SKM-1 treated with dmso at 0.1 percent for 144 hours (cell line): ENCODE data around the gene GRAMD1B.

Source experiments
- DNase-seq: peaks from one replicate; lab custom pipeline; 2025; ENCODE audit not compliant: unreplicated experiment; lab: John Stamatoyannopoulos, UW

GRAMD1B gene

GRCh38 chr11:123527526-123527925, 97.5 kb downstream of the GRAMD1B start:
- no peak for DNase-seq

- DNase-seq, result no peak
These were observed 97.9 kb downstream of the GRAMD1B start for GRCh38 chr11:123527947-123528346.

GRCh38 chr11:123531325-123531724, 101.3 kb downstream of the GRAMD1B start:
- DNase-seq, result no peak

GRCh38 chr11:123532131-123532530, 102.1 kb downstream of the GRAMD1B start:
- no peak for DNase-seq

- DNase-seq, result no peak
These were observed 105.3 kb downstream of the GRAMD1B start for GRCh38 chr11:123535401-123535800.

GRCh38 chr11:123536690-123537437, 106.8 kb downstream of the GRAMD1B start:
- no peak for DNase-seq

- DNase-seq, result no peak
These were observed 107.7 kb downstream of the GRAMD1B start for GRCh38 chr11:123537726-123538125.

GRCh38 chr11:123543797-123544196, 113.7 kb downstream of the GRAMD1B start:
- no peak for DNase-seq

GRCh38 chr11:123544631-123545375, 114.7 kb downstream of the GRAMD1B start:
- no peak for DNase-seq

- no peak for DNase-seq
These were observed 115.7 kb downstream of the GRAMD1B start for GRCh38 chr11:123545726-123546270.

- DNase-seq, result no peak
These were observed 116.4 kb downstream of the GRAMD1B start for GRCh38 chr11:123546515-123546914.

GRCh38 chr11:123547180-123547579, 117.1 kb downstream of the GRAMD1B start:
- DNase-seq, result no peak

GRCh38 chr11:123548774-123549173, 118.7 kb downstream of the GRAMD1B start:
- DNase-seq, result no peak

GRCh38 chr11:123549926-123550917, 120.2 kb downstream of the GRAMD1B start:
- no peak for DNase-seq

GRCh38 chr11:123551079-123551478, 121.0 kb downstream of the GRAMD1B start:
- no peak for DNase-seq

GRCh38 chr11:123556633-123557032, 126.6 kb downstream of the GRAMD1B start:
- no peak for DNase-seq

- no peak for DNase-seq
These were observed 128.7 kb downstream of the GRAMD1B start for GRCh38 chr11:123558536-123559315.

- DNase-seq, result no peak
These were observed 129.5 kb downstream of the GRAMD1B start for GRCh38 chr11:123559523-123559955.

GRCh38 chr11:123560006-123560405, 129.9 kb downstream of the GRAMD1B start:
- DNase-seq, result no peak

GRCh38 chr11:123561431-123561800, 131.3 kb downstream of the GRAMD1B start:
- DNase-seq, result no peak
